SK-N-SH treated with all-trans-retinoic acid at 6 μM for 48 hours (cell line): ENCODE results near the gene ZNF423.

Experiments used
- ATAC-seq: fragments of 200-7000 bp; cut with Tn5 transposase; 3 replicates; pipeline ENCODE4 v1.9.1; 2020; ENCODE audit warnings: mild to moderate bottlenecking, moderate library complexity
- ARNTL ChIP-seq: fragments of 450-650 bp; formaldehyde crosslinking; IDR thresholded peaks from 2 replicates; pipeline ENCODE4 v1.5.0; 2020; ENCODE audit warnings: low read depth, mild to moderate bottlenecking, moderate library complexity, borderline replicate concordance
- BACH2 ChIP-seq: fragments of 250-450 bp; sonication (Bioruptor Pico); IDR thresholded peaks from 2 replicates; pipeline ENCODE4 v1.9.0; 2021; ENCODE audit warnings: mild to moderate bottlenecking, borderline replicate concordance
- CSRNP3 ChIP-seq: fragments of 250-450 bp; sonication (Bioruptor Pico); IDR thresholded peaks from 2 replicates; pipeline ENCODE4 v1.5.1; 2021; ENCODE audit warnings: mild to moderate bottlenecking, moderate library complexity
- ESRRG ChIP-seq: fragments of 250-450 bp; sonication (Bioruptor Pico); IDR thresholded peaks from 2 replicates; pipeline ENCODE4 v1.6.1; 2021; ENCODE audit warnings: mild to moderate bottlenecking
- GLIS3 ChIP-seq: fragments of 250-450 bp; sonication (Bioruptor Pico); IDR thresholded peaks from 2 replicates; pipeline ENCODE4 v1.5.0; 2020; ENCODE audit warnings: mild to moderate bottlenecking, moderate library complexity
- ISL1 ChIP-seq: fragments of 250-450 bp; sonication (Bioruptor Pico); IDR thresholded peaks from 2 replicates; pipeline ENCODE4 v2.1.2; 2022; ENCODE audit warnings: mild to moderate bottlenecking, moderate library complexity
- OSR1 ChIP-seq: fragments of 250-450 bp; sonication (Bioruptor Pico); IDR thresholded peaks from 2 replicates; pipeline ENCODE4 v1.8.0; 2022; ENCODE audit warnings: moderate library complexity, mild to moderate bottlenecking, inconsistent platforms
- RARB ChIP-seq: fragments of 250-450 bp; sonication (Bioruptor Pico); IDR thresholded peaks from 2 replicates; pipeline ENCODE4 v1.8.0; 2021; ENCODE audit warnings: mild to moderate bottlenecking, moderate library complexity
- TCF4 ChIP-seq: fragments of 250-450 bp; sonication (Bioruptor Pico); IDR thresholded peaks from 2 replicates; pipeline ENCODE4 v1.8.0; 2021; ENCODE audit warnings: mild to moderate bottlenecking, moderate library complexity, borderline replicate concordance
- TOX ChIP-seq: fragments of 250-450 bp; sonication (Bioruptor Pico); IDR thresholded peaks from 2 replicates; pipeline ENCODE4 v1.8.0; 2021; ENCODE audit warnings: mild to moderate bottlenecking, moderate library complexity, borderline replicate concordance
- ZC3H10 ChIP-seq: fragments of 250-450 bp; sonication (Bioruptor Pico); IDR thresholded peaks from 2 replicates; pipeline ENCODE4 v1.5.1; 2021; ENCODE audit warnings: mild to moderate bottlenecking, moderate library complexity
- ZFP30 ChIP-seq: fragments of 450-650 bp; formaldehyde crosslinking; IDR thresholded peaks from 2 replicates; pipeline ENCODE4 v1.5.0; 2022; ENCODE audit warnings: mild to moderate bottlenecking, moderate library complexity
- ZNF565 ChIP-seq: fragments of 450-650 bp; formaldehyde crosslinking; conservative IDR thresholded peaks from 2 replicates; pipeline ENCODE4 v1.5.0; 2020; ENCODE audit warnings: low read depth, mild to moderate bottlenecking, moderate library complexity
- ZNF70 ChIP-seq: fragments of 450-650 bp; formaldehyde crosslinking; IDR thresholded peaks from 2 replicates; pipeline ENCODE4 v1.5.0; 2020; ENCODE audit warnings: mild to moderate bottlenecking, moderate library complexity
- ZNF8 ChIP-seq: fragments of 450-650 bp; formaldehyde crosslinking; IDR thresholded peaks from 2 replicates; pipeline ENCODE4 v1.5.0; 2020; ENCODE audit warnings: mild to moderate bottlenecking, moderate library complexity
- TF ChIP-seq, protein P1 (sequence below): fragments of 250-450 bp; sonication (Bioruptor Pico); IDR thresholded peaks from 2 replicates; pipeline ENCODE4 v1.5.1; 2020; ENCODE audit warnings: low read depth, mild to moderate bottlenecking, moderate library complexity
- TF ChIP-seq, protein P2 (sequence below): fragments of 250-450 bp; sonication (Bioruptor Pico); IDR thresholded peaks from 2 replicates; pipeline ENCODE4 v1.5.0; 2020; ENCODE audit warnings: mild to moderate bottlenecking, moderate library complexity

Gene ZNF423

DNA sequence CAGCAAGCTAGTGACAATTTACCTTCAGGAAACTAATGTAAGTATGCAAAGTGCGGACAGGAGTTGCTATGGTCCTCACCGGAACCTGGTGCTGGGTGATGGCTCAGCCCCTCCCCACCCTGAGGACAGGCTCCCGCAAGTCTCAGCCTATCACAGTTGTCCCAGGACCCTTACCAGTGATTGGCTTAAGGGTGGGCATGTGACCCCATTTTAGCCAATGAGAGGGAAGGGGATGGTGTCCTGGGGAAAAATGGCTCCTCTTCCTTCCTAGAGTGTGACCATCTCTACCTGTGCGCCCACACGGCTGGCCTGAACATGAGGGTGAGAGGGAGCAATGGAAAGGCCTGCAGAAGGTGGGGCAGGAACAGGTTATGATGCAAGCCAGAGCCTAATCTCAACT lies 401.9 kb downstream of the ZNF423 start:
- TF ChIP-seq ZNF565 (CRISPR knock-in tag): no peak
- TF ChIP-seq ZFP30 (CRISPR knock-in tag): no peak
- TF ChIP-seq ARNTL (CRISPR knock-in tag): no peak
- TF ChIP-seq, protein P1, sequence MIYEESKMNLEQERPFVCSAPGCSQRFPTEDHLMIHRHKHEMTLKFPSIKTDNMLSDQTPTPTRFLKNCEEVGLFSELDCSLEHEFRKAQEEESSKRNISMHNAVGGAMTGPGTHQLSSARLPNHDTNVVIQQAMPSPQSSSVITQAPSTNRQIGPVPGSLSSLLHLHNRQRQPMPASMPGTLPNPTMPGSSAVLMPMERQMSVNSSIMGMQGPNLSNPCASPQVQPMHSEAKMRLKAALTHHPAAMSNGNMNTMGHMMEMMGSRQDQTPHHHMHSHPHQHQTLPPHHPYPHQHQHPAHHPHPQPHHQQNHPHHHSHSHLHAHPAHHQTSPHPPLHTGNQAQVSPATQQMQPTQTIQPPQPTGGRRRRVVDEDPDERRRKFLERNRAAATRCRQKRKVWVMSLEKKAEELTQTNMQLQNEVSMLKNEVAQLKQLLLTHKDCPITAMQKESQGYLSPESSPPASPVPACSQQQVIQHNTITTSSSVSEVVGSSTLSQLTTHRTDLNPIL (CRISPR knock-in tag): no peak
- no peak for TF ChIP-seq OSR1 (CRISPR knock-in tag)
- no peak for TF ChIP-seq ZNF70
- TF ChIP-seq ISL1 (CRISPR knock-in tag): no peak
- TF ChIP-seq ZNF8 (CRISPR knock-in tag): no peak
- no peak for TF ChIP-seq BACH2
- no peak for TF ChIP-seq GLIS3 (CRISPR knock-in tag)
- no peak for TF ChIP-seq RARB (CRISPR knock-in tag)
- no peak for TF ChIP-seq ZC3H10 (CRISPR knock-in tag)
- no peak for TF ChIP-seq TCF4
- ATAC-seq: no peak

GRCh38 chr16:49453021-49453420 lies 402.9 kb downstream of the ZNF423 start:
- no peak for TF ChIP-seq ZNF70
- TF ChIP-seq, protein P2, sequence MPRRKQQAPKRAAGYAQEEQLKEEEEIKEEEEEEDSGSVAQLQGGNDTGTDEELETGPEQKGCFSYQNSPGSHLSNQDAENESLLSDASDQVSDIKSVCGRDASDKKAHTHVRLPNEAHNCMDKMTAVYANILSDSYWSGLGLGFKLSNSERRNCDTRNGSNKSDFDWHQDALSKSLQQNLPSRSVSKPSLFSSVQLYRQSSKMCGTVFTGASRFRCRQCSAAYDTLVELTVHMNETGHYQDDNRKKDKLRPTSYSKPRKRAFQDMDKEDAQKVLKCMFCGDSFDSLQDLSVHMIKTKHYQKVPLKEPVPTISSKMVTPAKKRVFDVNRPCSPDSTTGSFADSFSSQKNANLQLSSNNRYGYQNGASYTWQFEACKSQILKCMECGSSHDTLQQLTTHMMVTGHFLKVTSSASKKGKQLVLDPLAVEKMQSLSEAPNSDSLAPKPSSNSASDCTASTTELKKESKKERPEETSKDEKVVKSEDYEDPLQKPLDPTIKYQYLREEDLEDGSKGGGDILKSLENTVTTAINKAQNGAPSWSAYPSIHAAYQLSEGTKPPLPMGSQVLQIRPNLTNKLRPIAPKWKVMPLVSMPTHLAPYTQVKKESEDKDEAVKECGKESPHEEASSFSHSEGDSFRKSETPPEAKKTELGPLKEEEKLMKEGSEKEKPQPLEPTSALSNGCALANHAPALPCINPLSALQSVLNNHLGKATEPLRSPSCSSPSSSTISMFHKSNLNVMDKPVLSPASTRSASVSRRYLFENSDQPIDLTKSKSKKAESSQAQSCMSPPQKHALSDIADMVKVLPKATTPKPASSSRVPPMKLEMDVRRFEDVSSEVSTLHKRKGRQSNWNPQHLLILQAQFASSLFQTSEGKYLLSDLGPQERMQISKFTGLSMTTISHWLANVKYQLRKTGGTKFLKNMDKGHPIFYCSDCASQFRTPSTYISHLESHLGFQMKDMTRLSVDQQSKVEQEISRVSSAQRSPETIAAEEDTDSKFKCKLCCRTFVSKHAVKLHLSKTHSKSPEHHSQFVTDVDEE: no peak
- ATAC-seq: no peak

DNA sequence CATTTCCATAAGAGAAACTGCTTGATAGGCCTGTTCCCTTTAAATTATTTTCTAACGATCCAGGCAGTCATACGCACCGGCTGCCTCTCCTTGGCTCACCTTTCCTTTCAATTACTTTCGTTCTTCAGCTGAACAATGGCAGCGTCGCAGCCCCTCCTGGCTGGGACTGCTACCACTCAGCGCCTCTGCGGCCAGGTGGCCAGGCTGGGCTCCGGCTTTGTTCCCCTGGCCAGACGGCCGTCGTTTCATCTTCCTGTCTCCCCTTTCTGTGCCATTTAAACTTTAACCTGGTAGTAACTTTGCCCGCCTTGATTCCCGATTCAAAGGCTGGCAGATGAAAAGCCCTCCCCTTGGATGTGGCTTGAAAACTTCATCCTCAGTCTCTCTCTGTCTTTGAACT lies 403.3 kb downstream of the ZNF423 start:
- TF ChIP-seq, protein P2: no peak
- TF ChIP-seq GLIS3 (CRISPR knock-in tag): no peak
- TF ChIP-seq TOX (CRISPR knock-in tag): no peak
- TF ChIP-seq ZFP30 (CRISPR knock-in tag): no peak
- no peak for TF ChIP-seq ARNTL (CRISPR knock-in tag)
- TF ChIP-seq CSRNP3 (CRISPR knock-in tag): no peak
- TF ChIP-seq ESRRG (CRISPR knock-in tag): no peak
- TF ChIP-seq ISL1 (CRISPR knock-in tag): no peak
- ATAC-seq: no peak

DNA sequence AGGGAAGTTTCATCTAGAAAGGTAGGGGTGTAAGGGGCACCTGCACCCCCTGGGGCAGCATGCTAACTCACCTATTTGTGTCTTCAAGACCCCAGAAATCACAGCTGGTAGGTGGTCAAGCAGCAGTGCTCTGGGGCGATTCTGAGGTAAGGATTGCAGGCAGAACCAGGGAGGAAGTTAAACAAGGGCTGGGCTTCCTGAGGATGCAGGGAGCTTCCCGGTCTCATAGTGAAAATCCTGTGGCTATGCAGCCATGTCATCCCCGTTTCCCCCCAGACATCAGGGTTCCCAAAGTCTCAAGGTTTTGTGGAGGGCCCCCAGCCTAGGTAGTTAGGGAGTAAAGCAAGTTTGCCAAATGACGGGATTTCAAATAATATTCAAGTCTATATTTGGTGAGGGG lies 403.8 kb downstream of the ZNF423 start:
- ATAC-seq: no peak

More for the DNA sequence above, 403.8 kb downstream of the ZNF423 start:
- TF ChIP-seq CSRNP3 (CRISPR knock-in tag) (no peak), ARNTL (CRISPR knock-in tag) (no peak)
